ENCODE data around the gene MARCHF10. TPM values are rescaled to one million over a fixed set of nuclear protein-coding genes. Genes with fewer than 3 reads are reported as not detected.

MARCHF10 gene
- total and polyA plus RNA-seq, 9 of the 15 experiments (the other 6 are each of a cell fraction or from before 2014, with no cell fraction given): not detected

GRCh38 chr17:62857526-62857925 lies 49.4 kb upstream of the MARCHF10 start:
- intact Hi-C loops (cut with micrococcal nuclease) (no loop called here), in situ Hi-C loops (cut with MboI) (no loop called here)
- Histone ChIP-seq H3K9me3 (replicated peaks; ENCODE audit: control insufficient read depth, insufficient read depth, low read depth, low read length) (no peaks in the 10 kb centered on the region), H3K4me2 (ENCODE audit: insufficient read depth, low read length) (no peak overlapping the region), H3K36me3 (ENCODE audit: control insufficient read depth, insufficient read depth, low read length) (no peaks in the 10 kb centered on the region), H3K27ac (ENCODE audit: extremely low read depth, low read depth, low read length) (no peak overlapping the region), H3K27me3 (ENCODE audit: control insufficient read depth in 2 of 2, insufficient read depth in 2 of 2, low read length in 2 of 2) (peaks cover 6 to 17% of the 10 kb centered on the region in 2 experiments; a peak in 3 of 5 replicates), H3K9me1 (ENCODE audit: control insufficient read depth, insufficient read depth, low read length) (no peaks in the 10 kb centered on the region), H3K4me1 (replicated peaks in 1 of 2; ENCODE audit: control insufficient read depth in 2 of 2, insufficient read depth in 2 of 2, low read length in 2 of 2) (no peaks in the 10 kb centered on the region), H2AFZ (ENCODE audit: low read depth, low read length) (no peak overlapping the region), H4K20me1 (replicated peaks; ENCODE audit: control insufficient read depth, insufficient read depth, low read length) (no peaks in the 10 kb centered on the region), H3K79me2 (ENCODE audit: control insufficient read depth, insufficient read depth, low read length) (no peaks in the 10 kb centered on the region), H3K9ac (ENCODE audit: insufficient read depth in 1 of 2, low read depth in 2 of 2, low read length in 2 of 2) (no peak overlapping the region), H3K4me3 (no peak overlapping the region)
- CTCF ChIA-PET (ENCODE audit: low intra/inter-chr PET ratio): no interaction called here
- POLR2A ChIA-PET: interaction anchor here (0.7 kb wide), 1 partner anchor 665 kb away, joined by 3 read pairs; no protein-coding TSS in a partner anchor
- TF ChIP-seq TGIF2 (CRISPR knock-in tag; IDR thresholded peaks at IDR 0.05) (no peak), ZBTB11 (CRISPR knock-in tag; IDR thresholded peaks at IDR 0.05) (0 out of 6 replicates have a peak, but pooled peaks of 1 of the 3 experiments have one; percentile 18)
- ATAC-seq (no peak), FAIRE-seq (no peak), DNase-seq (ENCODE audit: extremely low read depth in 1 of 4, low spot score in 3 of 4) (no peak)
- WGBS (ENCODE audit: insufficient coverage, low coverage, missing lambda C conversion rate): 0% methylated on average over 6 of the region's 6 CpGs
- BruUV-seq (replicated peaks): no TSS peak

All from K562 (cell line).